GM23338 (cell line): Measurements from ENCODE around the gene SMG6. TPM values are rescaled to one million over a fixed set of nuclear protein-coding genes. Genes with fewer than 3 reads are reported as not detected.

Experiments
- ATAC-seq: fragments of 200-7000 bp; cut with Tn5 transposase; 3 replicates; pipeline ENCODE4 v1.9.1; 2020
- DNase-seq: peaks from one replicate; pipeline ENCODE4 v3.0.0-alpha.2; 2015; ENCODE audit warnings: low spot score
- H2AFZ ChIP-seq: fragments of 200-600 bp; sonication (generic); 2 replicates; pipeline ENCODE4 v1.8.0; 2016; ENCODE audit warnings: antibody characterized with exemption, mild to moderate bottlenecking, moderate library complexity
- H3F3A ChIP-seq: fragments of 200-600 bp; sonication (generic); replicated peaks from 2 replicates; pipeline ENCODE4 v1.8.0; 2017; ENCODE audit warnings: antibody characterized with exemption, mixed run types, low read depth
- H3K27ac ChIP-seq: fragments of 200-600 bp; sonication (generic); 2 replicates; pipeline ENCODE4 v1.6.1; 2016; ENCODE audit warnings: low read depth
- H3K27me3 ChIP-seq: fragments of 200-600 bp; sonication (generic); 2 replicates; pipeline ENCODE4 v1.8.0; 2016; ENCODE audit warnings: mild to moderate bottlenecking, mixed run types, moderate library complexity; ENCODE audit not compliant: insufficient read depth
- H3K36me3 ChIP-seq: fragments of 200-600 bp; sonication (generic); 2 replicates; pipeline ENCODE4 v1.8.0; 2016; ENCODE audit warnings: mild to moderate bottlenecking; ENCODE audit not compliant: insufficient read depth
- H3K4me1 ChIP-seq: fragments of 200-600 bp; sonication (generic); 2 replicates; pipeline ENCODE4 v1.8.0; 2016; ENCODE audit warnings: mild to moderate bottlenecking, moderate library complexity; ENCODE audit not compliant: insufficient read depth
- H3K4me2 ChIP-seq: fragments of 200-600 bp; sonication (generic); 2 replicates; pipeline ENCODE4 v1.7.1; 2017; ENCODE audit warnings: mixed run types
- H3K4me3 ChIP-seq: fragments of 200-600 bp; sonication (generic); 2 replicates; pipeline ENCODE4 v1.6.1; 2016; ENCODE audit warnings: mixed run types
- H3K79me2 ChIP-seq: fragments of 200-600 bp; sonication (generic); replicated peaks from 2 replicates; pipeline ENCODE4 v1.8.0; 2017; ENCODE audit warnings: mild to moderate bottlenecking; ENCODE audit not compliant: insufficient read depth
- H3K9me2 ChIP-seq: fragments of 200-600 bp; sonication (generic); 2 replicates; pipeline ENCODE4 v1.8.0; 2017; ENCODE audit not compliant: insufficient read depth
- H4K20me1 ChIP-seq: fragments of 200-600 bp; sonication (generic); replicated peaks from 2 replicates; pipeline ENCODE4 v1.8.0; 2017; ENCODE audit warnings: mild to moderate bottlenecking; ENCODE audit not compliant: insufficient read depth
- H3K27ac Mint-ChIP-seq: 2 replicates; pipeline ENCODE4 v1.8.0; 2020; ENCODE audit warnings: inconsistent platforms, mild to moderate bottlenecking, moderate library complexity, mixed read lengths
- H3K27me3 Mint-ChIP-seq: 3 replicates; pipeline ENCODE4 v1.8.0; 2022; ENCODE audit warnings: low read depth, mild to moderate bottlenecking, moderate library complexity, mixed read lengths, inconsistent platforms; ENCODE audit not compliant: insufficient read depth, poor library complexity
- H3K36me3 Mint-ChIP-seq: 3 replicates; pipeline ENCODE4 v1.8.0; 2021; ENCODE audit warnings: low read depth, mild to moderate bottlenecking, inconsistent platforms, moderate library complexity, mixed read lengths
- H3K4me1 Mint-ChIP-seq: 3 replicates; pipeline ENCODE4 v1.8.0; 2020; ENCODE audit warnings: mild to moderate bottlenecking, inconsistent platforms, mixed read lengths
- H3K4me3 Mint-ChIP-seq: 3 replicates; pipeline ENCODE4 v1.8.0; 2021; ENCODE audit warnings: moderate library complexity, mild to moderate bottlenecking, inconsistent platforms, mixed read lengths
- H3K9me3 Mint-ChIP-seq: 3 replicates; pipeline ENCODE4 v1.8.0; 2020; ENCODE audit warnings: moderate library complexity, mild to moderate bottlenecking, inconsistent platforms, mixed read lengths
- CREB1 ChIP-seq: fragments of 250-450 bp; sonication (Bioruptor Pico); IDR thresholded peaks from 2 replicates; pipeline ENCODE4 v1.5.0; 2020; ENCODE audit warnings: low read depth, mild to moderate bottlenecking, moderate library complexity
- CTCF ChIP-seq, 2 experiments: fragments of 200-600 bp in 1 of 2; sonication (generic) in 1 of 2; conservative IDR thresholded peaks; 2 replicates each; pipeline versions ENCODE4 v1.5.1 to v1.6.1; 2016 to 2017; ENCODE audit warnings: antibody characterized with exemption in 2 of 2, low read depth in 2 of 2, mild to moderate bottlenecking in 2 of 2, moderate library complexity in 1 of 2
- ETS1 ChIP-seq: IDR thresholded peaks from 2 replicates; pipeline ENCODE4 v1.6.1; 2016; ENCODE audit warnings: antibody characterized with exemption
- EZH2 ChIP-seq: fragments of 200-600 bp; sonication (generic); IDR thresholded peaks from one replicate; pipeline ENCODE4 v1.8.0; 2017; ENCODE audit warnings: antibody characterized with exemption, mild to moderate bottlenecking, low read depth; ENCODE audit not compliant: unreplicated experiment
- EZH2phosphoT487 ChIP-seq: fragments of 200-600 bp; sonication (generic); IDR thresholded peaks from one replicate; pipeline ENCODE4 v1.8.1; 2018; ENCODE audit warnings: antibody characterized with exemption; ENCODE audit not compliant: unreplicated experiment
- JUNB ChIP-seq: IDR thresholded peaks from one replicate; pipeline ENCODE4 v1.6.1; 2016; ENCODE audit warnings: antibody characterized with exemption; ENCODE audit not compliant: unreplicated experiment
- NANOG ChIP-seq: IDR thresholded peaks from 2 replicates; pipeline ENCODE4 v1.6.1; 2016; ENCODE audit warnings: antibody characterized with exemption, borderline replicate concordance
- POLR2AphosphoS5 ChIP-seq: IDR thresholded peaks from 2 replicates; pipeline ENCODE4 v1.6.1; 2016; ENCODE audit warnings: antibody characterized with exemption, low read depth
- STAT1 ChIP-seq: IDR thresholded peaks from one replicate; pipeline ENCODE4 v1.6.1; 2016; ENCODE audit warnings: antibody characterized with exemption; ENCODE audit not compliant: unreplicated experiment
- ZNF114 ChIP-seq: fragments of 250-450 bp; sonication (Bioruptor Pico); IDR thresholded peaks from 2 replicates; pipeline ENCODE4 v1.5.0; 2020; ENCODE audit warnings: mild to moderate bottlenecking, moderate library complexity
- ZNF462 ChIP-seq: fragments of 250-450 bp; sonication (Bioruptor Pico); IDR thresholded peaks from 2 replicates; pipeline ENCODE4 v1.5.0; 2020; ENCODE audit warnings: mild to moderate bottlenecking, moderate library complexity
- polyA plus RNA-seq: library from polyadenylated mRNA; unstranded; fragments of >200 nt; fragmentation: Nextera tagmentation; extraction: Ambion mirVana; gene quantifications from 2 replicates; pipeline ENCODE4 v1.2.1, GENCODE V29; 2016
- total RNA-seq: library from RNA; depleted of rRNA; stranded (reverse); fragments of >200 nt; shearing (Covaris generic); gene quantifications from 2 replicates; pipeline ENCODE4 v1.2.3, GENCODE V29; 2014

SMG6 gene
- total and polyA plus RNA-seq, 2 experiments from 2014 or later = 10.4 to 43.1 TPM

- ATAC-seq (peak; percentile 97), DNase-seq (peak; percentile 93)
- H3K9me3 Mint-ChIP-seq = no peaks in the 10 kb centered on the region
- peak overlapping the region; percentile 82 for H3K27ac Mint-ChIP-seq
- no peaks in the 10 kb centered on the region for H3K27me3 Mint-ChIP-seq
- H3K36me3 ChIP-seq = no peaks in the 10 kb centered on the region
- no peaks in the 10 kb centered on the region for H3K27me3 ChIP-seq
- peak overlapping the region; percentile 34; the same call in 1 of the 2 replicates for H3K27ac ChIP-seq
- peak overlapping the region; percentile 23 for H3K4me3 Mint-ChIP-seq
- H4K20me1 ChIP-seq = no peaks in the 10 kb centered on the region; the same call in 1 of the 2 replicates
- peaks cover 25% of the 10 kb centered on the region for H3K4me1 ChIP-seq
- peak overlapping the region; percentile 64 for H3K4me2 ChIP-seq
- H3K4me3 ChIP-seq = no peak overlapping the region
- H3K9me2 ChIP-seq = no peaks in the 10 kb centered on the region
- TF ChIP-seq STAT1 (no peak), NANOG (peak; percentile 8; the same call in 1 of the 2 replicates)
- peaks cover 33% of the 10 kb centered on the region for H3K4me1 Mint-ChIP-seq
- H3K79me2 ChIP-seq = no peaks in the 10 kb centered on the region
- no peaks in the 10 kb centered on the region; the same call in 1 of the 2 replicates for H3F3A ChIP-seq
- no peaks in the 10 kb centered on the region for H3K36me3 Mint-ChIP-seq
- no peak overlapping the region for H2AFZ ChIP-seq
Observed at GRCh38 chr17:2137342-2138098, 166.1 kb downstream of the SMG6 start.

GRCh38 chr17:2136241-2136640, 167.3 kb downstream of the SMG6 start:
- H2AFZ ChIP-seq = no peak overlapping the region
- H3K27ac ChIP-seq = no peak overlapping the region
- no peaks in the 10 kb centered on the region for H3K9me2 ChIP-seq
- no peak overlapping the region for H3K4me2 ChIP-seq
- ATAC-seq (no peak), DNase-seq (no peak)
- no peaks in the 10 kb centered on the region; the same call in 1 of the 2 replicates for H3F3A ChIP-seq
- no peaks in the 10 kb centered on the region for H3K27me3 Mint-ChIP-seq
- no peaks in the 10 kb centered on the region for H3K79me2 ChIP-seq
- H3K4me3 ChIP-seq = no peak overlapping the region
- H3K9me3 Mint-ChIP-seq = no peaks in the 10 kb centered on the region
- no peaks in the 10 kb centered on the region for H3K27me3 ChIP-seq
- no peak overlapping the region for H3K4me3 Mint-ChIP-seq
- no peaks in the 10 kb centered on the region for H3K36me3 ChIP-seq
- no peaks in the 10 kb centered on the region; the same call in 1 of the 2 replicates for H4K20me1 ChIP-seq
- H3K27ac Mint-ChIP-seq = peak overlapping the region; percentile 85
- H3K36me3 Mint-ChIP-seq = no peaks in the 10 kb centered on the region
- H3K4me1 Mint-ChIP-seq = peaks cover 33% of the 10 kb centered on the region
- peaks cover 25% of the 10 kb centered on the region for H3K4me1 ChIP-seq
- TF ChIP-seq STAT1 (no peak), ETS1 (no peak), NANOG (no peak), JUNB (no peak), CREB1 (CRISPR knock-in tag) (no peak), EZH2 (no peak), ZNF114 (CRISPR knock-in tag) (no peak), POLR2AphosphoS5 (no peak), EZH2phosphoT487 (no peak), ZNF462 (CRISPR knock-in tag) (no peak), CTCF (conservative IDR thresholded peaks at IDR 0.05; ENCODE audit: low read depth in 2 of 2) (no peak)
